GM23338 (cell line): ENCODE data around the gene MED1. TPM values are rescaled to one million over a fixed set of nuclear protein-coding genes. Genes with fewer than 3 reads are reported as not detected.

Experiments used
- ATAC-seq: fragments of 200-7000 bp; cut with Tn5 transposase; 3 replicates; pipeline ENCODE4 v1.9.1; 2020
- DNase-seq: peaks from one replicate; pipeline ENCODE4 v3.0.0-alpha.2; 2015; ENCODE audit warnings: low spot score
- H2AFZ ChIP-seq: fragments of 200-600 bp; sonication (generic); 2 replicates; pipeline ENCODE4 v1.8.0; 2016; ENCODE audit warnings: antibody characterized with exemption, mild to moderate bottlenecking, moderate library complexity
- H3F3A ChIP-seq: fragments of 200-600 bp; sonication (generic); replicated peaks from 2 replicates; pipeline ENCODE4 v1.8.0; 2017; ENCODE audit warnings: antibody characterized with exemption, mixed run types, low read depth
- H3K27ac ChIP-seq: fragments of 200-600 bp; sonication (generic); 2 replicates; pipeline ENCODE4 v1.6.1; 2016; ENCODE audit warnings: low read depth
- H3K27me3 ChIP-seq: fragments of 200-600 bp; sonication (generic); 2 replicates; pipeline ENCODE4 v1.8.0; 2016; ENCODE audit warnings: mild to moderate bottlenecking, mixed run types, moderate library complexity; ENCODE audit not compliant: insufficient read depth
- H3K36me3 ChIP-seq: fragments of 200-600 bp; sonication (generic); 2 replicates; pipeline ENCODE4 v1.8.0; 2016; ENCODE audit warnings: mild to moderate bottlenecking; ENCODE audit not compliant: insufficient read depth
- H3K4me1 ChIP-seq: fragments of 200-600 bp; sonication (generic); 2 replicates; pipeline ENCODE4 v1.8.0; 2016; ENCODE audit warnings: mild to moderate bottlenecking, moderate library complexity; ENCODE audit not compliant: insufficient read depth
- H3K4me2 ChIP-seq: fragments of 200-600 bp; sonication (generic); 2 replicates; pipeline ENCODE4 v1.7.1; 2017; ENCODE audit warnings: mixed run types
- H3K4me3 ChIP-seq: fragments of 200-600 bp; sonication (generic); 2 replicates; pipeline ENCODE4 v1.6.1; 2016; ENCODE audit warnings: mixed run types
- H3K79me2 ChIP-seq: fragments of 200-600 bp; sonication (generic); replicated peaks from 2 replicates; pipeline ENCODE4 v1.8.0; 2017; ENCODE audit warnings: mild to moderate bottlenecking; ENCODE audit not compliant: insufficient read depth
- H3K9me2 ChIP-seq: fragments of 200-600 bp; sonication (generic); 2 replicates; pipeline ENCODE4 v1.8.0; 2017; ENCODE audit not compliant: insufficient read depth
- H4K20me1 ChIP-seq: fragments of 200-600 bp; sonication (generic); replicated peaks from 2 replicates; pipeline ENCODE4 v1.8.0; 2017; ENCODE audit warnings: mild to moderate bottlenecking; ENCODE audit not compliant: insufficient read depth
- H3K27ac Mint-ChIP-seq: 2 replicates; pipeline ENCODE4 v1.8.0; 2020; ENCODE audit warnings: inconsistent platforms, mild to moderate bottlenecking, moderate library complexity, mixed read lengths
- H3K27me3 Mint-ChIP-seq: 3 replicates; pipeline ENCODE4 v1.8.0; 2022; ENCODE audit warnings: low read depth, mild to moderate bottlenecking, moderate library complexity, mixed read lengths, inconsistent platforms; ENCODE audit not compliant: insufficient read depth, poor library complexity
- H3K36me3 Mint-ChIP-seq: 3 replicates; pipeline ENCODE4 v1.8.0; 2021; ENCODE audit warnings: low read depth, mild to moderate bottlenecking, inconsistent platforms, moderate library complexity, mixed read lengths
- H3K4me1 Mint-ChIP-seq: 3 replicates; pipeline ENCODE4 v1.8.0; 2020; ENCODE audit warnings: mild to moderate bottlenecking, inconsistent platforms, mixed read lengths
- H3K4me3 Mint-ChIP-seq: 3 replicates; pipeline ENCODE4 v1.8.0; 2021; ENCODE audit warnings: moderate library complexity, mild to moderate bottlenecking, inconsistent platforms, mixed read lengths
- H3K9me3 Mint-ChIP-seq: 3 replicates; pipeline ENCODE4 v1.8.0; 2020; ENCODE audit warnings: moderate library complexity, mild to moderate bottlenecking, inconsistent platforms, mixed read lengths
- CREB1 ChIP-seq: fragments of 250-450 bp; sonication (Bioruptor Pico); IDR thresholded peaks from 2 replicates; pipeline ENCODE4 v1.5.0; 2020; ENCODE audit warnings: low read depth, mild to moderate bottlenecking, moderate library complexity
- EZH2 ChIP-seq: fragments of 200-600 bp; sonication (generic); IDR thresholded peaks from one replicate; pipeline ENCODE4 v1.8.0; 2017; ENCODE audit warnings: antibody characterized with exemption, mild to moderate bottlenecking, low read depth; ENCODE audit not compliant: unreplicated experiment
- EZH2phosphoT487 ChIP-seq: fragments of 200-600 bp; sonication (generic); IDR thresholded peaks from one replicate; pipeline ENCODE4 v1.8.1; 2018; ENCODE audit warnings: antibody characterized with exemption; ENCODE audit not compliant: unreplicated experiment
- JUNB ChIP-seq: IDR thresholded peaks from one replicate; pipeline ENCODE4 v1.6.1; 2016; ENCODE audit warnings: antibody characterized with exemption; ENCODE audit not compliant: unreplicated experiment
- STAT1 ChIP-seq: IDR thresholded peaks from one replicate; pipeline ENCODE4 v1.6.1; 2016; ENCODE audit warnings: antibody characterized with exemption; ENCODE audit not compliant: unreplicated experiment
- ZNF331 ChIP-seq: fragments of 250-450 bp; sonication (Bioruptor Pico); IDR thresholded peaks from 2 replicates; pipeline ENCODE4 v1.5.0; 2020; ENCODE audit warnings: low read depth, mild to moderate bottlenecking, moderate library complexity
- polyA plus RNA-seq: library from polyadenylated mRNA; unstranded; fragments of >200 nt; fragmentation: Nextera tagmentation; extraction: Ambion mirVana; gene quantifications from 2 replicates; pipeline ENCODE4 v1.2.1, GENCODE V29; 2016
- total RNA-seq: library from RNA; depleted of rRNA; stranded (reverse); fragments of >200 nt; shearing (Covaris generic); gene quantifications from 2 replicates; pipeline ENCODE4 v1.2.3, GENCODE V29; 2014
- TF ChIP-seq, protein P1 (sequence below): IDR thresholded peaks from 2 replicates; pipeline ENCODE4 v1.6.1; 2016; ENCODE audit warnings: antibody characterized with exemption
- TF ChIP-seq, protein P2 (sequence below), 2 experiments: fragments of 200-600 bp in 1 of 2; sonication (generic) in 1 of 2; conservative IDR thresholded peaks; 2 replicates each; pipeline versions ENCODE4 v1.5.1 to v1.6.1; 2016 to 2017; ENCODE audit warnings: antibody characterized with exemption in 2 of 2, low read depth in 2 of 2, mild to moderate bottlenecking in 2 of 2, moderate library complexity in 1 of 2
- TF ChIP-seq, protein P3 (sequence below): fragments of 250-450 bp; sonication (Bioruptor Pico); IDR thresholded peaks from 2 replicates; pipeline ENCODE4 v1.5.0; 2020; ENCODE audit warnings: mild to moderate bottlenecking, moderate library complexity

MED1 gene
- total and polyA plus RNA-seq, 2 experiments from 2014 or later = 19.0 to 42.3 TPM

DNA sequence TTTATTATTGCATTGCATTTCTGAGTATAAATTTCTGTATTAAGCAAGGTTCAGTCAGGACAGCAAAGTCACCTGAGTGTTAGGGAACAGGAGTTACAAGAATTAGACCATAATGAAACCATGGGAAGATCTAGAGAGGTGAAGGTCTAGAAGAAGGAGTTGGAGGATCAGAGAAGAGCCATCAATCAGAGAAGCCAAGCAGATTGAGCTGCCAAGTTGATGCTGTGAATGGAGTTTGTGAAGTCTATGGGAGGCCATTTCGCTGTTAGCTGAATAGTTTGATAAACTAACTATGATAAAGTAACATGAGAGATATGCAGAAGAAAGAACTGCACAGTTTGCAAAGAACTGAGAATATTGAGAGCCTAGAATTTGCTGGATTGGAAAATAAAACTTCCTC is 90.0 kb downstream of the MED1 start (continued):
- TF ChIP-seq, protein P1, sequence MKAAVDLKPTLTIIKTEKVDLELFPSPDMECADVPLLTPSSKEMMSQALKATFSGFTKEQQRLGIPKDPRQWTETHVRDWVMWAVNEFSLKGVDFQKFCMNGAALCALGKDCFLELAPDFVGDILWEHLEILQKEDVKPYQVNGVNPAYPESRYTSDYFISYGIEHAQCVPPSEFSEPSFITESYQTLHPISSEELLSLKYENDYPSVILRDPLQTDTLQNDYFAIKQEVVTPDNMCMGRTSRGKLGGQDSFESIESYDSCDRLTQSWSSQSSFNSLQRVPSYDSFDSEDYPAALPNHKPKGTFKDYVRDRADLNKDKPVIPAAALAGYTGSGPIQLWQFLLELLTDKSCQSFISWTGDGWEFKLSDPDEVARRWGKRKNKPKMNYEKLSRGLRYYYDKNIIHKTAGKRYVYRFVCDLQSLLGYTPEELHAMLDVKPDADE = no peak
- TF ChIP-seq EZH2 = no peak
- TF ChIP-seq, protein P2, sequence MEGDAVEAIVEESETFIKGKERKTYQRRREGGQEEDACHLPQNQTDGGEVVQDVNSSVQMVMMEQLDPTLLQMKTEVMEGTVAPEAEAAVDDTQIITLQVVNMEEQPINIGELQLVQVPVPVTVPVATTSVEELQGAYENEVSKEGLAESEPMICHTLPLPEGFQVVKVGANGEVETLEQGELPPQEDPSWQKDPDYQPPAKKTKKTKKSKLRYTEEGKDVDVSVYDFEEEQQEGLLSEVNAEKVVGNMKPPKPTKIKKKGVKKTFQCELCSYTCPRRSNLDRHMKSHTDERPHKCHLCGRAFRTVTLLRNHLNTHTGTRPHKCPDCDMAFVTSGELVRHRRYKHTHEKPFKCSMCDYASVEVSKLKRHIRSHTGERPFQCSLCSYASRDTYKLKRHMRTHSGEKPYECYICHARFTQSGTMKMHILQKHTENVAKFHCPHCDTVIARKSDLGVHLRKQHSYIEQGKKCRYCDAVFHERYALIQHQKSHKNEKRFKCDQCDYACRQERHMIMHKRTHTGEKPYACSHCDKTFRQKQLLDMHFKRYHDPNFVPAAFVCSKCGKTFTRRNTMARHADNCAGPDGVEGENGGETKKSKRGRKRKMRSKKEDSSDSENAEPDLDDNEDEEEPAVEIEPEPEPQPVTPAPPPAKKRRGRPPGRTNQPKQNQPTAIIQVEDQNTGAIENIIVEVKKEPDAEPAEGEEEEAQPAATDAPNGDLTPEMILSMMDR (conservative IDR thresholded peaks at IDR 0.05; ENCODE audit: low read depth in 2 of 2) = no peak
- no peak for TF ChIP-seq ZNF331
- TF ChIP-seq EZH2phosphoT487 = no peak
- TF ChIP-seq JUNB = no peak
- TF ChIP-seq STAT1 = no peak

DNA sequence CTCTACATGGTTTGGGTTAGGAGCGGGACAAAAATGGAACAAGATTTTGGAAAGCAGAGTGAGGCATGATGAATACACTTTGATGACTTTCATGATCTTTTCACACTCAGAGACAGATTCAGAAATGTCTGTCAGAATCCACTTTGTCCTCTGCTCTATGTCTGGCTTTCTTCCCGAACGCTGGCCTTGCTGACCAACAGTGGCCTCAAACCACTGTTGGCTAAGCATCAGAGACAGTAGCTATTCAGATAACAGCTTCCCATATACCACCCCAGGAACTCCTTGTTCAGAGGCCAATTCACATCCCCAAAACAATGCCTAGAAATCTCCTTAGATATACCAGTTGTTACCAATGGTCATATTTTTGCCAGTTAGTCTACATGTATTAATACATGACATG is 90.5 kb downstream of the MED1 start:
- H3K27ac ChIP-seq = no peak overlapping the region
- no peak overlapping the region for H3K4me3 ChIP-seq
- 0 out of 2 replicates have a peak, but pooled peaks cover 3% of the 10 kb centered on the region for H3K4me1 ChIP-seq
- H3K36me3 ChIP-seq = no peaks in the 10 kb centered on the region
- no peaks in the 10 kb centered on the region for H3K27me3 ChIP-seq
- H3K9me3 Mint-ChIP-seq = no peaks in the 10 kb centered on the region
- H3K27ac Mint-ChIP-seq = no peak overlapping the region
- H3K79me2 ChIP-seq = no peaks in the 10 kb centered on the region
- H4K20me1 ChIP-seq = no peaks in the 10 kb centered on the region
- H3K4me2 ChIP-seq = no peak overlapping the region
- no peak for TF ChIP-seq JUNB
- TF ChIP-seq, protein P3, sequence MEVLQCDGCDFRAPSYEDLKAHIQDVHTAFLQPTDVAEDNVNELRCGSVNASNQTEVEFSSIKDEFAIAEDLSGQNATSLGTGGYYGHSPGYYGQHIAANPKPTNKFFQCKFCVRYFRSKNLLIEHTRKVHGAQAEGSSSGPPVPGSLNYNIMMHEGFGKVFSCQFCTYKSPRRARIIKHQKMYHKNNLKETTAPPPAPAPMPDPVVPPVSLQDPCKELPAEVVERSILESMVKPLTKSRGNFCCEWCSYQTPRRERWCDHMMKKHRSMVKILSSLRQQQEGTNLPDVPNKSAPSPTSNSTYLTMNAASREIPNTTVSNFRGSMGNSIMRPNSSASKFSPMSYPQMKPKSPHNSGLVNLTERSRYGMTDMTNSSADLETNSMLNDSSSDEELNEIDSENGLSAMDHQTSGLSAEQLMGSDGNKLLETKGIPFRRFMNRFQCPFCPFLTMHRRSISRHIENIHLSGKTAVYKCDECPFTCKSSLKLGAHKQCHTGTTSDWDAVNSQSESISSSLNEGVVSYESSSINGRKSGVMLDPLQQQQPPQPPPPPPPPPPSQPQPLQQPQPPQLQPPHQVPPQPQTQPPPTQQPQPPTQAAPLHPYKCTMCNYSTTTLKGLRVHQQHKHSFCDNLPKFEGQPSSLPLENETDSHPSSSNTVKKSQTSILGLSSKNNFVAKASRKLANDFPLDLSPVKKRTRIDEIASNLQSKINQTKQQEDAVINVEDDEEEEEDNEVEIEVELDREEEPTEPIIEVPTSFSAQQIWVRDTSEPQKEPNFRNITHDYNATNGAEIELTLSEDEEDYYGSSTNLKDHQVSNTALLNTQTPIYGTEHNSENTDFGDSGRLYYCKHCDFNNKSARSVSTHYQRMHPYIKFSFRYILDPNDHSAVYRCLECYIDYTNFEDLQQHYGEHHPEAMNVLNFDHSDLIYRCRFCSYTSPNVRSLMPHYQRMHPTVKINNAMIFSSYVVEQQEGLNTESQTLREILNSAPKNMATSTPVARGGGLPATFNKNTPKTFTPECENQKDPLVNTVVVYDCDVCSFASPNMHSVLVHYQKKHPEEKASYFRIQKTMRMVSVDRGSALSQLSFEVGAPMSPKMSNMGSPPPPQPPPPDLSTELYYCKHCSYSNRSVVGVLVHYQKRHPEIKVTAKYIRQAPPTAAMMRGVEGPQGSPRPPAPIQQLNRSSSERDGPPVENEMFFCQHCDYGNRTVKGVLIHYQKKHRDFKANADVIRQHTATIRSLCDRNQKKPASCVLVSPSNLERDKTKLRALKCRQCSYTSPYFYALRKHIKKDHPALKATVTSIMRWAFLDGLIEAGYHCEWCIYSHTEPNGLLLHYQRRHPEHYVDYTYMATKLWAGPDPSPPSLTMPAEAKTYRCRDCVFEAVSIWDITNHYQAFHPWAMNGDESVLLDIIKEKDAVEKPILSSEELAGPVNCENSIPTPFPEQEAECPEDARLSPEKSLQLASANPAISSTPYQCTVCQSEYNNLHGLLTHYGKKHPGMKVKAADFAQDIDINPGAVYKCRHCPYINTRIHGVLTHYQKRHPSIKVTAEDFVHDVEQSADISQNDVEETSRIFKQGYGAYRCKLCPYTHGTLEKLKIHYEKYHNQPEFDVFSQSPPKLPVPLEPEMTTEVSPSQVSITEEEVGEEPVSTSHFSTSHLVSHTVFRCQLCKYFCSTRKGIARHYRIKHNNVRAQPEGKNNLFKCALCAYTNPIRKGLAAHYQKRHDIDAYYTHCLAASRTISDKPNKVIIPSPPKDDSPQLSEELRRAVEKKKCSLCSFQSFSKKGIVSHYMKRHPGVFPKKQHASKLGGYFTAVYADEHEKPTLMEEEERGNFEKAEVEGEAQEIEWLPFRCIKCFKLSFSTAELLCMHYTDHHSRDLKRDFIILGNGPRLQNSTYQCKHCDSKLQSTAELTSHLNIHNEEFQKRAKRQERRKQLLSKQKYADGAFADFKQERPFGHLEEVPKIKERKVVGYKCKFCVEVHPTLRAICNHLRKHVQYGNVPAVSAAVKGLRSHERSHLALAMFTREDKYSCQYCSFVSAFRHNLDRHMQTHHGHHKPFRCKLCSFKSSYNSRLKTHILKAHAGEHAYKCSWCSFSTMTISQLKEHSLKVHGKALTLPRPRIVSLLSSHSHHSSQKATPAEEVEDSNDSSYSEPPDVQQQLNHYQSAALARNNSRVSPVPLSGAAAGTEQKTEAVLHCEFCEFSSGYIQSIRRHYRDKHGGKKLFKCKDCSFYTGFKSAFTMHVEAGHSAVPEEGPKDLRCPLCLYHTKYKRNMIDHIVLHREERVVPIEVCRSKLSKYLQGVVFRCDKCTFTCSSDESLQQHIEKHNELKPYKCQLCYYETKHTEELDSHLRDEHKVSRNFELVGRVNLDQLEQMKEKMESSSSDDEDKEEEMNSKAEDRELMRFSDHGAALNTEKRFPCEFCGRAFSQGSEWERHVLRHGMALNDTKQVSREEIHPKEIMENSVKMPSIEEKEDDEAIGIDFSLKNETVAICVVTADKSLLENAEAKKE (CRISPR knock-in tag) = no peak
- no peak for TF ChIP-seq EZH2
- TF ChIP-seq CREB1 = no peak
- TF ChIP-seq, protein P1 = no peak
- TF ChIP-seq ZNF331 = no peak
- TF ChIP-seq, protein P2 (conservative IDR thresholded peaks at IDR 0.05; ENCODE audit: low read depth in 2 of 2) = no peak
- no peak for DNase-seq
- peaks cover 7% of the 10 kb centered on the region; the same call in 2 of the 3 replicates for H3K4me1 Mint-ChIP-seq
- H3F3A ChIP-seq = 0 out of 2 replicates have a peak, but pooled peaks cover 3% of the 10 kb centered on the region
- H3K36me3 Mint-ChIP-seq = no peaks in the 10 kb centered on the region
- H3K4me3 Mint-ChIP-seq = no peak overlapping the region
- no peak for ATAC-seq
- H3K27me3 Mint-ChIP-seq = no peaks in the 10 kb centered on the region
- no peaks in the 10 kb centered on the region for H3K9me2 ChIP-seq
- H2AFZ ChIP-seq = no peak overlapping the region
